Ecto neural progenitor cell (in vitro differentiated cells): ENCODE measurements around the gene TMEM79.

Experiments used
- DNase-seq: peaks from one replicate; pipeline ENCODE4 v3.0.0-alpha.2; 2018; ENCODE audit warnings: low spot score

Gene TMEM79

GRCh38 chr1:156284112-156284511 is at the start of gene TMEM79:
Gene TMEM79, plus strand, starts transcription at chr1:156284325. Its CDS starts 902 bp downstream, at chr1:156285227.
- no peak for DNase-seq

GRCh38 chr1:156236164-156236563 is 48.0 kb upstream of the TMEM79 start:
- DNase-seq = no peak

GRCh38 chr1:156238248-156238647 is 45.9 kb upstream of the TMEM79 start:
- DNase-seq = no peak

- no peak for DNase-seq
These were observed 42.8 kb upstream of the TMEM79 start for GRCh38 chr1:156241311-156241811.

- no peak for DNase-seq
These were observed 42.2 kb upstream of the TMEM79 start, which contains the start of gene BGLAP for GRCh38 chr1:156241926-156242325. Gene BGLAP, plus strand, starts transcription at chr1:156242184. Its CDS starts 48 bp downstream, at chr1:156242232.

GRCh38 chr1:156242738-156243137 is 41.4 kb upstream of the TMEM79 start:
- no peak for DNase-seq

GRCh38 chr1:156244126-156244525 is 40.0 kb upstream of the TMEM79 start:
- DNase-seq = no peak

GRCh38 chr1:156244712-156245111 is 39.4 kb upstream of the TMEM79 start:
- DNase-seq = no peak

GRCh38 chr1:156245451-156246232 is 38.5 kb upstream of the TMEM79 start:
- DNase-seq = no peak

- no peak for DNase-seq
These were observed 37.8 kb upstream of the TMEM79 start for GRCh38 chr1:156246241-156246780.

- DNase-seq = no peak
These were observed 37.2 kb upstream of the TMEM79 start for GRCh38 chr1:156246781-156247459.

GRCh38 chr1:156247460-156248322 is 36.4 kb upstream of the TMEM79 start, which contains the start of gene PAQR6:
Gene PAQR6, minus strand, starts transcription at chr1:156248056. Its CDS starts 1,325 bp downstream, at chr1:156246731.
- no peak for DNase-seq

GRCh38 chr1:156248323-156248683 is 35.8 kb upstream of the TMEM79 start:
- no peak for DNase-seq

GRCh38 chr1:156249593-156249992 is 34.5 kb upstream of the TMEM79 start:
- DNase-seq = no peak

GRCh38 chr1:156251527-156251926 is 32.6 kb upstream of the TMEM79 start:
- no peak for DNase-seq

- no peak for DNase-seq
These were observed 30.5 kb upstream of the TMEM79 start for GRCh38 chr1:156253634-156254033.

- no peak for DNase-seq
These were observed 26.4 kb upstream of the TMEM79 start for GRCh38 chr1:156257711-156258110.

GRCh38 chr1:156258859-156259258 is 25.3 kb upstream of the TMEM79 start:
- DNase-seq = no peak

GRCh38 chr1:156259805-156260204 is 24.3 kb upstream of the TMEM79 start:
- no peak for DNase-seq

- no peak for DNase-seq
These were observed 23.2 kb upstream of the TMEM79 start for GRCh38 chr1:156260896-156261295.

- DNase-seq = no peak
These were observed 21.5 kb upstream of the TMEM79 start for GRCh38 chr1:156262461-156263287.
